ENCODE results near the gene DST.

DST gene

DNA sequence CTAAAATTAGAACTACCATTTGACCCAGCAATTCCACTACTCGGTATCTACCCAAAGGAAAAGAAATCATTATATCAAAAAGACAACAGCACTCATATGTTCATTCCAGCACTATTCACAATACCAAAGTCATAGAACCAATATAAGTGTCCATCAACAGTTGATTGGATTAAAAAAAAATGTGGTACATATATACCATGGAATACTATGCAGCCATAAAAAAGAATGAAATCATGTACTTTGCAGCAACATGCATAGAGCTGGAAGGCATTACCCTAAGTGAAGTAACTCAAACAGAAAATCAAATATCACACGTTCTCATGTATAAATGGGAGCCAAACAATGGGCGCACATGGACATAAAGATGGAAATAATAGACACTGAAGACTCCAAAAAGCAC lies 163.3 kb downstream of the DST start:
- Histone ChIP-seq H3K27ac (replicated peaks) (no peak overlapping the region), H3K27me3 (ENCODE audit: insufficient read depth, poor library complexity, severe bottlenecking) (no peaks in the 10 kb centered on the region)
- TF ChIP-seq POLR2AphosphoS5 (IDR thresholded peaks at IDR 0.05; ENCODE audit: low read depth) (no peak), GABPA (IDR thresholded peaks at IDR 0.05; ENCODE audit: low read depth) (no peak), SPI1 (IDR thresholded peaks at IDR 0.05; ENCODE audit: borderline replicate concordance, low read depth) (no peak)
- TF ChIP-seq, protein P1, sequence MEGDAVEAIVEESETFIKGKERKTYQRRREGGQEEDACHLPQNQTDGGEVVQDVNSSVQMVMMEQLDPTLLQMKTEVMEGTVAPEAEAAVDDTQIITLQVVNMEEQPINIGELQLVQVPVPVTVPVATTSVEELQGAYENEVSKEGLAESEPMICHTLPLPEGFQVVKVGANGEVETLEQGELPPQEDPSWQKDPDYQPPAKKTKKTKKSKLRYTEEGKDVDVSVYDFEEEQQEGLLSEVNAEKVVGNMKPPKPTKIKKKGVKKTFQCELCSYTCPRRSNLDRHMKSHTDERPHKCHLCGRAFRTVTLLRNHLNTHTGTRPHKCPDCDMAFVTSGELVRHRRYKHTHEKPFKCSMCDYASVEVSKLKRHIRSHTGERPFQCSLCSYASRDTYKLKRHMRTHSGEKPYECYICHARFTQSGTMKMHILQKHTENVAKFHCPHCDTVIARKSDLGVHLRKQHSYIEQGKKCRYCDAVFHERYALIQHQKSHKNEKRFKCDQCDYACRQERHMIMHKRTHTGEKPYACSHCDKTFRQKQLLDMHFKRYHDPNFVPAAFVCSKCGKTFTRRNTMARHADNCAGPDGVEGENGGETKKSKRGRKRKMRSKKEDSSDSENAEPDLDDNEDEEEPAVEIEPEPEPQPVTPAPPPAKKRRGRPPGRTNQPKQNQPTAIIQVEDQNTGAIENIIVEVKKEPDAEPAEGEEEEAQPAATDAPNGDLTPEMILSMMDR (IDR thresholded peaks at IDR 0.05; ENCODE audit: insufficient read depth, low read length): no peak
- TF ChIP-seq, protein P2, sequence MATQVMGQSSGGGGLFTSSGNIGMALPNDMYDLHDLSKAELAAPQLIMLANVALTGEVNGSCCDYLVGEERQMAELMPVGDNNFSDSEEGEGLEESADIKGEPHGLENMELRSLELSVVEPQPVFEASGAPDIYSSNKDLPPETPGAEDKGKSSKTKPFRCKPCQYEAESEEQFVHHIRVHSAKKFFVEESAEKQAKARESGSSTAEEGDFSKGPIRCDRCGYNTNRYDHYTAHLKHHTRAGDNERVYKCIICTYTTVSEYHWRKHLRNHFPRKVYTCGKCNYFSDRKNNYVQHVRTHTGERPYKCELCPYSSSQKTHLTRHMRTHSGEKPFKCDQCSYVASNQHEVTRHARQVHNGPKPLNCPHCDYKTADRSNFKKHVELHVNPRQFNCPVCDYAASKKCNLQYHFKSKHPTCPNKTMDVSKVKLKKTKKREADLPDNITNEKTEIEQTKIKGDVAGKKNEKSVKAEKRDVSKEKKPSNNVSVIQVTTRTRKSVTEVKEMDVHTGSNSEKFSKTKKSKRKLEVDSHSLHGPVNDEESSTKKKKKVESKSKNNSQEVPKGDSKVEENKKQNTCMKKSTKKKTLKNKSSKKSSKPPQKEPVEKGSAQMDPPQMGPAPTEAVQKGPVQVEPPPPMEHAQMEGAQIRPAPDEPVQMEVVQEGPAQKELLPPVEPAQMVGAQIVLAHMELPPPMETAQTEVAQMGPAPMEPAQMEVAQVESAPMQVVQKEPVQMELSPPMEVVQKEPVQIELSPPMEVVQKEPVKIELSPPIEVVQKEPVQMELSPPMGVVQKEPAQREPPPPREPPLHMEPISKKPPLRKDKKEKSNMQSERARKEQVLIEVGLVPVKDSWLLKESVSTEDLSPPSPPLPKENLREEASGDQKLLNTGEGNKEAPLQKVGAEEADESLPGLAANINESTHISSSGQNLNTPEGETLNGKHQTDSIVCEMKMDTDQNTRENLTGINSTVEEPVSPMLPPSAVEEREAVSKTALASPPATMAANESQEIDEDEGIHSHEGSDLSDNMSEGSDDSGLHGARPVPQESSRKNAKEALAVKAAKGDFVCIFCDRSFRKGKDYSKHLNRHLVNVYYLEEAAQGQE (IDR thresholded peaks at IDR 0.05; ENCODE audit: insufficient replicate concordance, low read depth): no peak

DNA sequence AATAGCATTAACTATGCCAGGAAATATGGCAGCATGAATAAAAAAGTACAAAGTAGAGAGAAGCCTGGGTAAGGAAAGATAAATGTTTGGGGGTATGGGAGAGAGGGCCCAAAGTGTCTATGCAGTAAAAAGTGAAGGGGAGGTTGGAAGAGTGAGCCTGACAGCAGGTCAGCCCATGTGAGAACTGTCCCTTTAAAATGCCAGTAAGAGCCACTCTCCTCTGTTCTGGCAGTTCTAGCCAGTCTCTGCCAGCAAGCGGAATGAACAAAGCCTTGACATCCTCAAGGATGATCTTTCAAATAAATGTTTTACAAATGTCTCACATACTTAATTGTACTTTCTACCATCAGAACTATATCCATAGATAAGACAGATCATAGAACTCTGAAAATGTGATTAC lies 164.5 kb downstream of the DST start:
- no peaks in the 10 kb centered on the region for H3K27me3 ChIP-seq (ENCODE audit: insufficient read depth, poor library complexity, severe bottlenecking)
- no peak overlapping the region for H3K4me3 ChIP-seq (replicated peaks; ENCODE audit: insufficient read depth, low read length)
- TF ChIP-seq POLR2AphosphoS5 (IDR thresholded peaks at IDR 0.05; ENCODE audit: low read depth) (no peak), GABPA (IDR thresholded peaks at IDR 0.05; ENCODE audit: low read depth) (no peak), SPI1 (IDR thresholded peaks at IDR 0.05; ENCODE audit: borderline replicate concordance, low read depth) (no peak)
- TF ChIP-seq, protein P2 (IDR thresholded peaks at IDR 0.05; ENCODE audit: insufficient replicate concordance, low read depth): no peak
- TF ChIP-seq, protein P1 (IDR thresholded peaks at IDR 0.05; ENCODE audit: insufficient read depth, low read length): no peak
- no peak for DNase-seq (ENCODE audit: low read depth in 1 of 2, low spot score in 1 of 2)
- no peak overlapping the region for H3K27ac ChIP-seq (replicated peaks)

More for the DNA sequence above, 163.3 kb downstream of the DST start:
- no peak overlapping the region for H3K4me3 ChIP-seq (replicated peaks; ENCODE audit: insufficient read depth, low read length)
- no peak for DNase-seq (ENCODE audit: low read depth in 1 of 2, low spot score in 1 of 2)

DNA sequence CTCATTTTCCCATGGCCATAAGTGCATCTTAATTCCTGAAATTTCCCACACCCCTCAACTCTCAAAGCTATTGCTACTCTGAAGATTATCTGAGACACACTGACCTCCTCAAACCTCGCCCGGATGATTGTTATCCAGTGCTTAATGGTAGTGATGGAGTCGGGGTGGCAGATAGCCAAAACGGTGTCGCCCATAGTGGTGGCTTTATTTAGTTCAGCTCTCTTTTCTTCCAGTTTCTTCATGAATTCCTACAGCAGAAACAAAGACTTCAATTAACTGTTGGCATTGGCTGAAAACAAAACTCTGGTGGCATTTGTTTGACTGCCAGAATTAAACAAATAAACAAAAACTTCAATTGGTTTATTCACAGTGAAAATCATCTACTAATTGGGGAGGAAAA lies 165.4 kb downstream of the DST start:
- no peak for TF ChIP-seq GABPA (IDR thresholded peaks at IDR 0.05; ENCODE audit: low read depth)
- TF ChIP-seq, protein P1 (IDR thresholded peaks at IDR 0.05; ENCODE audit: insufficient read depth, low read length): no peak
- no peak for TF ChIP-seq SPI1 (IDR thresholded peaks at IDR 0.05; ENCODE audit: borderline replicate concordance, low read depth)
- TF ChIP-seq, protein P2 (IDR thresholded peaks at IDR 0.05; ENCODE audit: insufficient replicate concordance, low read depth): no peak
- no peak for TF ChIP-seq POLR2AphosphoS5 (IDR thresholded peaks at IDR 0.05; ENCODE audit: low read depth)
- no peak for DNase-seq (ENCODE audit: low read depth in 1 of 2, low spot score in 1 of 2)
- no peak overlapping the region for H3K27ac ChIP-seq (replicated peaks)
- no peaks in the 10 kb centered on the region for H3K27me3 ChIP-seq (ENCODE audit: insufficient read depth, poor library complexity, severe bottlenecking)
- no peak overlapping the region for H3K4me3 ChIP-seq (replicated peaks; ENCODE audit: insufficient read depth, low read length)
